GM19324 (cell line): ENCODE data around the gene NUDT13.
"Not testable (repeated sequence)": the region's sequence is repeated elsewhere in the genome, so short reads cannot be mapped to it uniquely, and the experiment has no call there.

Experiments used
- ATAC-seq: cut with Tn5 transposase; IDR thresholded peaks from one replicate; pipeline ENCODE4 v1.9.1; 2021; ENCODE audit warnings: mild to moderate bottlenecking, moderate library complexity; ENCODE audit not compliant: unreplicated experiment, low FRiP score

NUDT13 gene

GRCh38 chr10:73097305-73097670 is 13.0 kb upstream of the NUDT13 start:
- no peak for ATAC-seq

GRCh38 chr10:73099141-73099540 is 11.1 kb upstream of the NUDT13 start:
- no peak for ATAC-seq

- ATAC-seq = no peak
Observed at GRCh38 chr10:73106301-73106700, 4.0 kb upstream of the NUDT13 start.

GRCh38 chr10:73109248-73109652 is 1.0 kb upstream of the NUDT13 start:
- ATAC-seq = not testable (repeated sequence)

- ATAC-seq = not testable (repeated sequence)
Observed at GRCh38 chr10:73112032-73112431, 1.8 kb downstream of the NUDT13 start.

- ATAC-seq = no peak
Observed at GRCh38 chr10:73113551-73113950, 3.3 kb downstream of the NUDT13 start.

- no peak for ATAC-seq
Observed at GRCh38 chr10:73116017-73116416, 5.8 kb downstream of the NUDT13 start.

- ATAC-seq = peak; percentile 46
Observed at GRCh38 chr10:73117976-73118743, 7.9 kb downstream of the NUDT13 start.

- ATAC-seq = no peak
Observed at GRCh38 chr10:73119457-73119856, 9.2 kb downstream of the NUDT13 start.

GRCh38 chr10:73119952-73120351 is 9.7 kb downstream of the NUDT13 start:
- no peak for ATAC-seq

- ATAC-seq = no peak
Observed at GRCh38 chr10:73126343-73126742, 16.1 kb downstream of the NUDT13 start.

GRCh38 chr10:73131301-73131700 is 21.0 kb downstream of the NUDT13 start:
- ATAC-seq = no peak

GRCh38 chr10:73131913-73132686 is 21.8 kb downstream of the NUDT13 start:
- no peak for ATAC-seq

GRCh38 chr10:73134727-73135126 is 24.5 kb downstream of the NUDT13 start:
- no peak for ATAC-seq

- ATAC-seq = no peak
Observed at GRCh38 chr10:73136627-73137026, 26.4 kb downstream of the NUDT13 start.

- no peak for ATAC-seq
Observed at GRCh38 chr10:73139251-73139650, 29.0 kb downstream of the NUDT13 start.

GRCh38 chr10:73141603-73142002 is 31.3 kb downstream of the NUDT13 start:
- no peak for ATAC-seq

- not testable (repeated sequence) for ATAC-seq
Observed at GRCh38 chr10:73150633-73151413, 40.6 kb downstream of the NUDT13 start.

- ATAC-seq = no peak
Observed at GRCh38 chr10:73152009-73152408, 41.8 kb downstream of the NUDT13 start.

GRCh38 chr10:73156054-73156453 is 45.8 kb downstream of the NUDT13 start:
- ATAC-seq = no peak

- ATAC-seq = no peak
Observed at GRCh38 chr10:73159038-73159648, 48.9 kb downstream of the NUDT13 start.
